Measurements from ENCODE around the gene LEKR1.

The LEKR1 gene

GRCh38 chr3:157082305-157082982 is 256.3 kb downstream of the LEKR1 start:
- no peak for DNase-seq (ENCODE audit: low spot score)

GRCh38 chr3:157083824-157084223 is 257.7 kb downstream of the LEKR1 start:
- no peak for DNase-seq (ENCODE audit: low spot score)

GRCh38 chr3:157086060-157086750 is 260.1 kb downstream of the LEKR1 start:
- no peak for DNase-seq (ENCODE audit: low spot score)

- DNase-seq (ENCODE audit: low spot score): no peak
Measured at GRCh38 chr3:157086775-157087174, 260.6 kb downstream of the LEKR1 start.

- DNase-seq (ENCODE audit: low spot score): no peak
Measured at GRCh38 chr3:157087373-157087772, 261.2 kb downstream of the LEKR1 start.

GRCh38 chr3:157087780-157088600 is 261.8 kb downstream of the LEKR1 start:
- DNase-seq (ENCODE audit: low spot score): no peak

GRCh38 chr3:157088601-157089454 is 262.7 kb downstream of the LEKR1 start:
- peak; percentile 71 for DNase-seq (ENCODE audit: low spot score)

GRCh38 chr3:157089455-157090221 is 263.5 kb downstream of the LEKR1 start:
- peak; percentile 14 for DNase-seq (ENCODE audit: low spot score)

- no peak for DNase-seq (ENCODE audit: low spot score)
Measured at GRCh38 chr3:157091083-157091833, 265.1 kb downstream of the LEKR1 start.

GRCh38 chr3:157092230-157092629 is 266.1 kb downstream of the LEKR1 start:
- DNase-seq (ENCODE audit: low spot score): no peak

GRCh38 chr3:157093096-157093495 is 266.9 kb downstream of the LEKR1 start:
- DNase-seq (ENCODE audit: low spot score): no peak

GRCh38 chr3:157094301-157094700 is 268.1 kb downstream of the LEKR1 start:
- no peak for DNase-seq (ENCODE audit: low spot score)

- DNase-seq (ENCODE audit: low spot score): no peak
Measured at GRCh38 chr3:157094751-157095480, 268.8 kb downstream of the LEKR1 start.
